ENCODE data around the gene PRKCB. TPM values are rescaled to one million over a fixed set of nuclear protein-coding genes. Genes with fewer than 3 reads are reported as not detected.

The PRKCB gene
- total RNA-seq, 1 experiment from 2014 or later: 0.89 TPM

GRCh38 chr16:23827057-23827456 is 8.7 kb upstream of the PRKCB start:
- Histone ChIP-seq H3K4me2 (ENCODE audit: low read length) (no peak overlapping the region), H3K9ac (ENCODE audit: low read length) (no peak overlapping the region), H2AFZ (ENCODE audit: low read depth, low read length, poor library complexity, severe bottlenecking) (no peak overlapping the region), H3K4me1 (ENCODE audit: control insufficient read depth in 1 of 2, insufficient read depth in 2 of 2, low read length in 2 of 2) (no peaks in the 10 kb centered on the region), H3K9me2 (ENCODE audit: insufficient read depth) (no peaks in the 10 kb centered on the region), H3K27ac (ENCODE audit: low read depth, low read length) (no peak overlapping the region), H3K9me3 (ENCODE audit: control insufficient read depth in 1 of 2, insufficient read depth in 1 of 2, low read depth in 1 of 2, low read length in 2 of 2) (peaks cover 6 to 12% of the 10 kb centered on the region in 2 experiments; a peak in 2 of 4 replicates), H3K79me2 (ENCODE audit: insufficient read depth, low read length) (no peaks in the 10 kb centered on the region), H3K4me3 (replicated peaks in 1 of 2; ENCODE audit: low read depth in 1 of 2, low read length in 2 of 2) (no peak overlapping the region), H3K27me3 (ENCODE audit: insufficient read depth, low read length) (0 out of 2 replicates have a peak, but pooled peaks cover 4% of the 10 kb centered on the region), H4K20me1 (ENCODE audit: insufficient read depth) (no peaks in the 10 kb centered on the region), H3K36me3 (ENCODE audit: control insufficient read depth in 1 of 2, insufficient read depth in 2 of 2, low read length in 2 of 2) (no peaks in the 10 kb centered on the region)
- ChIA-PET RAD21 (ENCODE audit: low non-redundant PET in 1 of 2, low total read pairs in 2 of 2, uncharacterized antibody in 2 of 2, unreplicated experiment in 2 of 2) (no interaction called here), CTCF (no interaction called here), POLR2A (no interaction called here)
- TF ChIP-seq MAX (IDR thresholded peaks at IDR 0.05) (no peak), FOSL1 (IDR thresholded peaks at IDR 0.05; ENCODE audit: low read depth) (no peak), RAD21 (IDR thresholded peaks at IDR 0.05; ENCODE audit: low read depth) (no peak), ZBTB33 (IDR thresholded peaks at IDR 0.05; ENCODE audit: extremely low read depth, insufficient replicate concordance, low read length) (no peak), YY1 (IDR thresholded peaks at IDR 0.05; ENCODE audit: extremely low read depth, insufficient replicate concordance, low read depth, low read length) (no peak), SRF (IDR thresholded peaks at IDR 0.05; ENCODE audit: low read depth) (no peak), POLR2A (IDR thresholded peaks at IDR 0.05; ENCODE audit: borderline replicate concordance, extremely low read depth, insufficient read depth, insufficient read length) (no peak), POLR2AphosphoS5 (IDR thresholded peaks at IDR 0.05; ENCODE audit: low read depth, low read length) (no peak), SIN3A (IDR thresholded peaks at IDR 0.05; ENCODE audit: low read depth) (no peak), TCF7L2 (IDR thresholded peaks at IDR 0.05; ENCODE audit: borderline replicate concordance, extremely low read depth, insufficient read depth, insufficient read length) (no peak), ZNF274 (IDR thresholded peaks at IDR 0.05; ENCODE audit: low read depth, low read length) (no peak), ZFX (IDR thresholded peaks at IDR 0.05) (no peak)
- intact Hi-C loops (cut with micrococcal nuclease): no loop called here
- BruUV-seq (replicated peaks): no TSS peak
- DNase-seq (ENCODE audit: low read depth, low spot score) (no peak), ATAC-seq (no peak)

Data from HCT116 (cell line).